ENCODE results near the gene DIPK1C.

DNA sequence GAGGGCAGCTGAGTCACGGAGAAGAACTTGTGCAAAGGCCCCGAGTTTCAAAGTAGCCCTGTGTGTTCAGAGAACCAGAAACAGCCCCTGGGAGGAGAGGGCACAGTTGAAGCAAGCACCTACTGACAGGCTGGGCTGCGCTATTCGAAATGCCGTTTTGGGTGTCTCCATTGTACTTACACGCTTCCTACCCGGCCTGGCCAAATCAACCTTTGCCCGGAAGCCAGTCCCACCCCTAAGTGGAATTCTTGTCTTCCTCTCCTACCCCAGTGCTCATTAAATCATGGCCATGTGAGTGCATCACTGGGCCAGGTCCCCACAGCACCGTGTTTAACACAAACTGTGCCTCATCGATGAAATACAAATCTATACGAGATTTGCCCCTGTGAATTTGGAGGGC lies 6.0 kb downstream of the DIPK1C start:
- TF ChIP-seq, protein P1, sequence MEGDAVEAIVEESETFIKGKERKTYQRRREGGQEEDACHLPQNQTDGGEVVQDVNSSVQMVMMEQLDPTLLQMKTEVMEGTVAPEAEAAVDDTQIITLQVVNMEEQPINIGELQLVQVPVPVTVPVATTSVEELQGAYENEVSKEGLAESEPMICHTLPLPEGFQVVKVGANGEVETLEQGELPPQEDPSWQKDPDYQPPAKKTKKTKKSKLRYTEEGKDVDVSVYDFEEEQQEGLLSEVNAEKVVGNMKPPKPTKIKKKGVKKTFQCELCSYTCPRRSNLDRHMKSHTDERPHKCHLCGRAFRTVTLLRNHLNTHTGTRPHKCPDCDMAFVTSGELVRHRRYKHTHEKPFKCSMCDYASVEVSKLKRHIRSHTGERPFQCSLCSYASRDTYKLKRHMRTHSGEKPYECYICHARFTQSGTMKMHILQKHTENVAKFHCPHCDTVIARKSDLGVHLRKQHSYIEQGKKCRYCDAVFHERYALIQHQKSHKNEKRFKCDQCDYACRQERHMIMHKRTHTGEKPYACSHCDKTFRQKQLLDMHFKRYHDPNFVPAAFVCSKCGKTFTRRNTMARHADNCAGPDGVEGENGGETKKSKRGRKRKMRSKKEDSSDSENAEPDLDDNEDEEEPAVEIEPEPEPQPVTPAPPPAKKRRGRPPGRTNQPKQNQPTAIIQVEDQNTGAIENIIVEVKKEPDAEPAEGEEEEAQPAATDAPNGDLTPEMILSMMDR (IDR thresholded peaks at IDR 0.05; ENCODE audit: insufficient read depth, low read length, poor library complexity, severe bottlenecking): no peak
- no peak for TF ChIP-seq EZH2phosphoT487 (conservative IDR thresholded peaks at IDR 0.05; ENCODE audit: low read length)

All from SU-DHL-6 (cell line).